ENCODE results near the gene OTULIN. TPM values are rescaled to one million over a fixed set of nuclear protein-coding genes. Genes with fewer than 3 reads are reported as not detected.

OTULIN gene
- total and polyA plus RNA-seq, 4 donors = 8.6 to 44.4 (median 12.1) TPM

DNA sequence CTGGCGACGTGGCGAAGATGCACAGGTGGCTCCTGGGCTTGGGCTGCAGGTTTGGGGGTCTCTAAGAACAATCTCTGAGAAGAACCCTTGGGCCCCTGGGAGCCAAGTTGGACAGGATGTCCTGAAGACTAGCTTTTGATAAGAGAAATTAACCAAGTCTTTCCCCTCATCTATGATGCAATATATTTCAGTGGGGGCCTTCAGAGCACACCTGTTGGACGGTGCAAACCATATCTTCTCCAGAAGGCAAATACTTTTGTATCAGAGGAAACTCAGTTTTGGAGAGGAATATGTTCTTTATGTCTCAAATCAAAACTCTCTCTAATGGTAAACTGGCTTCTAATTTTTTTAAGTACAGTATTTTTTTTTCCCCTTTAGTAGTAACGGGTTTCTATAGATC, 28.6 kb downstream of the OTULIN start:
- H3K4me3 ChIP-seq (ENCODE audit: low read depth in 1 of 3, low read length in 3 of 3) = no peak overlapping the region
- H3K36me3 ChIP-seq (ENCODE audit: control insufficient read depth in 4 of 4, insufficient read depth in 3 of 4, low read depth in 1 of 4, low read length in 3 of 4) = peaks cover 12 to 64% (median 56%) of the 10 kb centered on the region in 4 donors
- H3K9me3 ChIP-seq (ENCODE audit: control insufficient read depth in 4 of 4, low read length in 3 of 4) = peaks cover 0 to 7% (median 5%) of the 10 kb centered on the region in 4 donors
- H3K27ac ChIP-seq (ENCODE audit: low read depth in 1 of 2, low read length in 2 of 2) = no peak overlapping the region
- no peaks in the 10 kb centered on the region for H3K27me3 ChIP-seq (ENCODE audit: control insufficient read depth in 4 of 4, insufficient read depth in 4 of 4, low read length in 3 of 4)
- H3K9ac ChIP-seq (ENCODE audit: low read depth in 1 of 2, low read length in 2 of 2) = no peak overlapping the region
- DNase-seq (ENCODE audit: low spot score) = no peak
- WGBS = 98% methylated on average over 5 of the region's 5 CpGs
- TF ChIP-seq, protein P1, sequence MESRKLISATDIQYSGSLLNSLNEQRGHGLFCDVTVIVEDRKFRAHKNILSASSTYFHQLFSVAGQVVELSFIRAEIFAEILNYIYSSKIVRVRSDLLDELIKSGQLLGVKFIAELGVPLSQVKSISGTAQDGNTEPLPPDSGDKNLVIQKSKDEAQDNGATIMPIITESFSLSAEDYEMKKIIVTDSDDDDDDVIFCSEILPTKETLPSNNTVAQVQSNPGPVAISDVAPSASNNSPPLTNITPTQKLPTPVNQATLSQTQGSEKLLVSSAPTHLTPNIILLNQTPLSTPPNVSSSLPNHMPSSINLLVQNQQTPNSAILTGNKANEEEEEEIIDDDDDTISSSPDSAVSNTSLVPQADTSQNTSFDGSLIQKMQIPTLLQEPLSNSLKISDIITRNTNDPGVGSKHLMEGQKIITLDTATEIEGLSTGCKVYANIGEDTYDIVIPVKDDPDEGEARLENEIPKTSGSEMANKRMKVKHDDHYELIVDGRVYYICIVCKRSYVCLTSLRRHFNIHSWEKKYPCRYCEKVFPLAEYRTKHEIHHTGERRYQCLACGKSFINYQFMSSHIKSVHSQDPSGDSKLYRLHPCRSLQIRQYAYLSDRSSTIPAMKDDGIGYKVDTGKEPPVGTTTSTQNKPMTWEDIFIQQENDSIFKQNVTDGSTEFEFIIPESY (IDR thresholded peaks at IDR 0.05) = no peak
- TF ChIP-seq NR2F2 (IDR thresholded peaks at IDR 0.05) (no peak), RXRA (IDR thresholded peaks at IDR 0.05) (no peak), HNF4A (conservative IDR thresholded peaks at IDR 0.05) (no peak), EGR1 (IDR thresholded peaks at IDR 0.05; ENCODE audit: low read depth in 2 of 2) (no peak), TAF1 (conservative IDR thresholded peaks at IDR 0.05) (no peak), FOXA1 (IDR thresholded peaks at IDR 0.05) (no peak), YY1 (IDR thresholded peaks at IDR 0.05) (no peak), GABPA (IDR thresholded peaks at IDR 0.05 in 1 of 2, conservative IDR thresholded peaks at IDR 0.05 in 1 of 2) (no peak), SP1 (IDR thresholded peaks at IDR 0.05) (no peak), JUND (IDR thresholded peaks at IDR 0.05) (no peak), RAD21 (IDR thresholded peaks at IDR 0.05) (no peak), FOXA2 (IDR thresholded peaks at IDR 0.05) (no peak), HNF4G (IDR thresholded peaks at IDR 0.05) (no peak)
- TF ChIP-seq, protein P2, sequence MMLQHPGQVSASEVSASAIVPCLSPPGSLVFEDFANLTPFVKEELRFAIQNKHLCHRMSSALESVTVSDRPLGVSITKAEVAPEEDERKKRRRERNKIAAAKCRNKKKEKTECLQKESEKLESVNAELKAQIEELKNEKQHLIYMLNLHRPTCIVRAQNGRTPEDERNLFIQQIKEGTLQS (IDR thresholded peaks at IDR 0.05) = no peak
- TF ChIP-seq, protein P3, sequence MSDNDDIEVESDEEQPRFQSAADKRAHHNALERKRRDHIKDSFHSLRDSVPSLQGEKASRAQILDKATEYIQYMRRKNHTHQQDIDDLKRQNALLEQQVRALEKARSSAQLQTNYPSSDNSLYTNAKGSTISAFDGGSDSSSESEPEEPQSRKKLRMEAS (IDR thresholded peaks at IDR 0.05) = no peak
- TF ChIP-seq, protein P4, sequence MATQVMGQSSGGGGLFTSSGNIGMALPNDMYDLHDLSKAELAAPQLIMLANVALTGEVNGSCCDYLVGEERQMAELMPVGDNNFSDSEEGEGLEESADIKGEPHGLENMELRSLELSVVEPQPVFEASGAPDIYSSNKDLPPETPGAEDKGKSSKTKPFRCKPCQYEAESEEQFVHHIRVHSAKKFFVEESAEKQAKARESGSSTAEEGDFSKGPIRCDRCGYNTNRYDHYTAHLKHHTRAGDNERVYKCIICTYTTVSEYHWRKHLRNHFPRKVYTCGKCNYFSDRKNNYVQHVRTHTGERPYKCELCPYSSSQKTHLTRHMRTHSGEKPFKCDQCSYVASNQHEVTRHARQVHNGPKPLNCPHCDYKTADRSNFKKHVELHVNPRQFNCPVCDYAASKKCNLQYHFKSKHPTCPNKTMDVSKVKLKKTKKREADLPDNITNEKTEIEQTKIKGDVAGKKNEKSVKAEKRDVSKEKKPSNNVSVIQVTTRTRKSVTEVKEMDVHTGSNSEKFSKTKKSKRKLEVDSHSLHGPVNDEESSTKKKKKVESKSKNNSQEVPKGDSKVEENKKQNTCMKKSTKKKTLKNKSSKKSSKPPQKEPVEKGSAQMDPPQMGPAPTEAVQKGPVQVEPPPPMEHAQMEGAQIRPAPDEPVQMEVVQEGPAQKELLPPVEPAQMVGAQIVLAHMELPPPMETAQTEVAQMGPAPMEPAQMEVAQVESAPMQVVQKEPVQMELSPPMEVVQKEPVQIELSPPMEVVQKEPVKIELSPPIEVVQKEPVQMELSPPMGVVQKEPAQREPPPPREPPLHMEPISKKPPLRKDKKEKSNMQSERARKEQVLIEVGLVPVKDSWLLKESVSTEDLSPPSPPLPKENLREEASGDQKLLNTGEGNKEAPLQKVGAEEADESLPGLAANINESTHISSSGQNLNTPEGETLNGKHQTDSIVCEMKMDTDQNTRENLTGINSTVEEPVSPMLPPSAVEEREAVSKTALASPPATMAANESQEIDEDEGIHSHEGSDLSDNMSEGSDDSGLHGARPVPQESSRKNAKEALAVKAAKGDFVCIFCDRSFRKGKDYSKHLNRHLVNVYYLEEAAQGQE (IDR thresholded peaks at IDR 0.05) = no peak
- TF ChIP-seq, protein P5, sequence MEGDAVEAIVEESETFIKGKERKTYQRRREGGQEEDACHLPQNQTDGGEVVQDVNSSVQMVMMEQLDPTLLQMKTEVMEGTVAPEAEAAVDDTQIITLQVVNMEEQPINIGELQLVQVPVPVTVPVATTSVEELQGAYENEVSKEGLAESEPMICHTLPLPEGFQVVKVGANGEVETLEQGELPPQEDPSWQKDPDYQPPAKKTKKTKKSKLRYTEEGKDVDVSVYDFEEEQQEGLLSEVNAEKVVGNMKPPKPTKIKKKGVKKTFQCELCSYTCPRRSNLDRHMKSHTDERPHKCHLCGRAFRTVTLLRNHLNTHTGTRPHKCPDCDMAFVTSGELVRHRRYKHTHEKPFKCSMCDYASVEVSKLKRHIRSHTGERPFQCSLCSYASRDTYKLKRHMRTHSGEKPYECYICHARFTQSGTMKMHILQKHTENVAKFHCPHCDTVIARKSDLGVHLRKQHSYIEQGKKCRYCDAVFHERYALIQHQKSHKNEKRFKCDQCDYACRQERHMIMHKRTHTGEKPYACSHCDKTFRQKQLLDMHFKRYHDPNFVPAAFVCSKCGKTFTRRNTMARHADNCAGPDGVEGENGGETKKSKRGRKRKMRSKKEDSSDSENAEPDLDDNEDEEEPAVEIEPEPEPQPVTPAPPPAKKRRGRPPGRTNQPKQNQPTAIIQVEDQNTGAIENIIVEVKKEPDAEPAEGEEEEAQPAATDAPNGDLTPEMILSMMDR (IDR thresholded peaks at IDR 0.05; ENCODE audit: low read depth, low read length, missing input control) = no peak
- peaks cover under 1 to 17% (median 16%) of the 10 kb centered on the region in 4 donors for H3K4me1 ChIP-seq (ENCODE audit: control insufficient read depth in 4 of 4, insufficient read depth in 4 of 4, low read length in 3 of 4)

Measured in liver (tissue), 9 donors.